AG20443 (cell line): Measurements from ENCODE around the gene TMOD1.

Source experiments
- DNase-seq: peaks from one replicate; pipeline ENCODE4 v3.0.0; 2012; ENCODE audit warnings: low spot score, mixed read lengths

Gene TMOD1

GRCh38 chr9:97632985-97633858 lies 131.8 kb downstream of the TMOD1 start, which contains the start of the genes NCBP1 and TSTD2:
Gene NCBP1 (plus strand): TSS chr9:97633821. CDS start chr9:97633882, 61 bp downstream.
Gene TSTD2 (minus strand): TSS chr9:97633368. CDS start chr9:97627562, 5,806 bp downstream.
- peak; percentile 98 for DNase-seq

GRCh38 chr9:97633859-97634490 lies 132.5 kb downstream of the TMOD1 start:
- DNase-seq, result no peak

- DNase-seq, result no peak
Observed at GRCh38 chr9:97635026-97635425, 133.6 kb downstream of the TMOD1 start.

DNA sequence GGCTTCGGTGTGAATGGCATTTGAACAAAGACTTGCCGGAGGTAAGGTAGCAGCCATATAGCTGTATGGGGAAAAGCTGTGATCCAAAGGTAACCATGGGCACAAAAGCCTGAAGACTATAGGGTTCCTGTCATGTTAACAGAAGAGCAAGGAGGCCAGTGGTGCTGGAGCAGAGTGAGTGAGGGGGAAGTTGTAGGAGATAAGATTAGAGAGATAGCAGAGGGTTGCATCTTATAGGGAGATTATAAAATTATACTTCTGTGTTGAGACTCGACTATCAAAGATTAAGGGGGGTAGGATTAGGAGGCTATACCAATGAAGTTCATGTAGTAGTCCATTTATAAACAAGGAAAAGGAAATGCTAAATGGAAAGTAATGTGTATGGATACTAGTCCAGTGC lies 135.4 kb downstream of the TMOD1 start:
- DNase-seq, result no peak

DNA sequence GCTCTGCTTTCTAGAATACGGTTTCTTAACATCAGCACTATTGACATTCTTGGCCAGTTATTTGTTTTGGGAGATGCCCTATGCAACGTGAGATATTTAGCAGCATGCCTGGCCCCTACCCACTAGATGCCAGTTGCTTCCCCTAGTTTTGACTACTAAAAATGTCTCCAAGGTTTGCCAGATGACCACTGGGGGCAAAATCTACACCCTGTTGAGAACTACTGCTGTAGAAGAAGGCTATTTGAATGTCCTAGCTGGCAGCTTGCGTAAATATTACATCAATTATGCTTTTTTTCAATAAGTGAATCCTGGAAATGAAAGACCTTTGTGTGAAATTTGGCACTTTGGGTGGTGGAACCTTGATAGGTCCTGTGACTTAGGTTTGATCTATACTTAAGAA lies 137.2 kb downstream of the TMOD1 start:
- no peak for DNase-seq

DNA sequence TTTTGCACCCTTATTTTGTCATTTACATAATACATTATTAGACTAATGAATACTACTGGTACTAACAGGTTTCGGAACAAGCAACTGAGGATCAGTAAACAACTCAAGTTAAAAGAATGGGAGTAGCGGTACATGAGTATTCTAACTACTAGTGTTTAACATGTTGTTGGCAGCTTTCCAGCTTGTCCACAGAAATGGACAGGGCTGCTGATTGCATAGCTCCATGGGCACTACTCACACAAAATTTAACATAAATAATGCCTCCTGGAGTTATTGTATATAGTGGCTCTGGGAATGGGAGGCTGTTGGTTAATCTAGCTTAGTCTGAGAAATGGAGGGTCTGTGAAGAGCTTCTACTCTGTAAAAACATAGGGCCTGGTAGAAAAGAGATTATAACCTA lies 138.9 kb downstream of the TMOD1 start:
- no peak for DNase-seq

DNA sequence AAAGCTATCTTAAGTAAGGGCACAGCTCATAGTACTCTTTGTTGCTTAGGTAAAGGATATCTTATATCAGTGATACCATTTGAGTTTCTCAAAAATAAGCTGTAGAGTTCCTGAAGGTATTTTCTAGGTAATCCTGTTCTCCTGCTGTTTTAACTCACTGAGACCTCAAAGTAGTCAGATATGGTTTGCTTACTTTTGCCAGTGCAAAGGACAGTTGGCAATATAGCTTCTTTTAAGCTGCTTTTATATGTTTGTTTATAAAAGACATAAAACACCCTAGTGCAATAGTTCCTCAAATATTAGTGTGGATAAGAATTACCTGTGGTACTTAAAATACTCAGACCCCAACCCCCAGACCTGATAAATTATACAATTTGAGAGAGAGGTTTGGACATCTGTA lies 144.3 kb downstream of the TMOD1 start:
- no peak for DNase-seq

- DNase-seq, result no peak
Observed at GRCh38 chr9:97647996-97648395, 146.5 kb downstream of the TMOD1 start.
